Muscle of leg (tissue), 11 donors: Measurements from ENCODE around the gene PPP1R12C. TPM values are rescaled to one million over a fixed set of nuclear protein-coding genes. Genes with fewer than 3 reads are reported as not detected.
"Not testable (repeated sequence)": the region's sequence is repeated elsewhere in the genome, so short reads cannot be mapped to it uniquely, and the experiment has no call there.

Source experiments
- DNase-seq: peaks from one replicate; pipeline ENCODE4 v3.0.0; 2013
- H3K27ac ChIP-seq: one replicate; pipeline ENCODE4 v1.5.1; 2013; ENCODE audit warnings: mild to moderate bottlenecking, low read length, control low read depth
- H3K27me3 ChIP-seq: one replicate; pipeline ENCODE4 v1.6.1; 2013; ENCODE audit warnings: low read length; ENCODE audit not compliant: control insufficient read depth, insufficient read depth
- H3K36me3 ChIP-seq: one replicate; pipeline ENCODE4 v1.6.1; 2013; ENCODE audit warnings: low read length; ENCODE audit not compliant: control insufficient read depth, insufficient read depth
- H3K4me1 ChIP-seq: one replicate; pipeline ENCODE4 v1.6.1; 2013; ENCODE audit warnings: low read length; ENCODE audit not compliant: control insufficient read depth, insufficient read depth
- H3K4me3 ChIP-seq: one replicate; pipeline ENCODE4 v1.5.1; 2013; ENCODE audit warnings: low read length, control low read depth
- H3K9me3 ChIP-seq: replicated peaks from 2 replicates; pipeline ENCODE4 v1.6.1; 2013; ENCODE audit warnings: low read depth, low read length; ENCODE audit not compliant: control insufficient read depth
- WGBS: methylation state at CpG from one replicate; pipeline ENCODE4 v1.1.5; 2013; ENCODE audit warnings: missing lambda C conversion rate; ENCODE audit not compliant: insufficient coverage; 5-methylcytosine and 5-hydroxymethylcytosine counted together
- polyA plus RNA-seq, 8 donors: library from polyadenylated mRNA; unstranded; fragments of 120-200 nt; gene quantifications; one replicate each; pipeline versions ENCODE4 v1.2.1 to v1.2.3, GENCODE V29; 2013; ENCODE audit warnings: inconsistent platforms in 1 of 8, low replicate concordance in 1 of 8; ENCODE audit not compliant: insufficient read length in 8 of 8, insufficient read depth in 1 of 8
- total RNA-seq: library from RNA; stranded (reverse); fragments of 120-200 nt; gene quantifications from one replicate; pipeline ENCODE4 v1.2.4, GENCODE V29; 2013

Gene PPP1R12C
- total and polyA plus RNA-seq, 9 donors = 59.4 to 106 (median 90.2) TPM

GRCh38 chr19:55071913-55072312, 45.5 kb downstream of the PPP1R12C start:
- Histone ChIP-seq H3K27ac (no peak overlapping the region), H3K27me3 (peaks cover 52% of the 10 kb centered on the region), H3K9me3 (peaks cover 2% of the 10 kb centered on the region), H3K4me3 (no peak overlapping the region), H3K4me1 (peaks cover 18% of the 10 kb centered on the region), H3K36me3 (no peaks in the 10 kb centered on the region)
- 25% methylated on average over 4 of the region's 8 CpGs for WGBS
- no peak for DNase-seq

DNA sequence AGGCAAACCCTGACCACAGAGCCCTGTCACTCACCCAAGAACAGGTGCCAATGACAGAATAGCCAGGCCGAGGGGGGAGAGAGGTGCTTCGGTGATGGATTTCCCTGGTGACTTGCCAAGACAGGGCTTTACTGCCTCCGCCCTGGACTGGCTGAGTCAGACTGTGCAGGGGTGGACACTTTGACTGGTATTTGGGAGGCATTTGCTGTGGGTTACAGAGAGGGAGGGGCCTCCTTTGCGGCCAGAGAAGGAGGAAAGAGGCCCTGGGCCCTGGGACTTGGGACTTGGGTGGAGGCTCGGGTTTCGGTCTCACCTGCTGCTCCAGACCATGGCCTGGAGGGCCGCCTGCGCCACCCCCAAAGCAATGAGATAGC, 46.3 kb downstream of the PPP1R12C start:
- H3K4me3 ChIP-seq = no peak overlapping the region
- 27% methylated on average over 7 of the region's 8 CpGs for WGBS
- H3K27me3 ChIP-seq = peaks cover 48% of the 10 kb centered on the region
- no peaks in the 10 kb centered on the region for H3K36me3 ChIP-seq
- peak overlapping the region; percentile 20 for H3K27ac ChIP-seq
- DNase-seq = peak; percentile 74
- peaks cover 2% of the 10 kb centered on the region for H3K9me3 ChIP-seq
- H3K4me1 ChIP-seq = peaks cover 18% of the 10 kb centered on the region

DNA sequence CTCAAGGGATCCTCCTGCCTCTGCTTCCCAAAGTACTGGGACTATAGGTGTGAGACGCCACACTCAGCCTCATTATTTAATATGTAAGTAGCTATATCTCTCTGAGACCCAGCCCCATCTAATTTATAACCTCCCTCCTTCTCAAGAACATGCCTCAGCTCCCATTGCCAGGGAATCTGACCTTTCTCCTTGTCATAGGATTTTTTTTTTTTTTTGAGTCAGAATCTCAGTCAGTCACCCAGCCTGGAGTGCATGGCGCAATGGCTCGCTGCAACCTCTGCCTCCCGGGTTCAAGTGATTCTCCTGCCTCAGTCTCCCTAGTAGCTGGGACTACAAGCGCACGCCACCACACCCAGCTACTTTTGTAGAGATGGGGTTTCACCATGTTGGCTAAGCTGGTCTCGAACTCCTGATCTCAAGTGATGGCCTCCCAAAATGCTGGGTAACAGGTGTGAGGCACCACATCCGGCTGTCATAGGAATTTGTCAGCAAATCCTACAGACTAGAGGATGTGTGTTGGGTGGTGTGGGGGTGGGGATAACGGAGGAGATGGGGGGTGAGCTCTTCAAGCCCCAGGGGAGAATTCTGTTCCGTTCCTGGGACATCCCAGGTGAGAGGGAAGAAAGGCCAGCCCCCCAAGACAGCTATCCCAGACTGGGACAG, 46.8 kb downstream of the PPP1R12C start:
- H3K4me3 ChIP-seq = no peak overlapping the region
- peaks cover 18% of the 10 kb centered on the region for H3K4me1 ChIP-seq
- no peak for DNase-seq
- 85% methylated on average over 6 of the region's 10 CpGs for WGBS
- H3K27me3 ChIP-seq = peaks cover 48% of the 10 kb centered on the region
- H3K36me3 ChIP-seq = no peaks in the 10 kb centered on the region
- H3K27ac ChIP-seq = no peak overlapping the region
- H3K9me3 ChIP-seq = peaks cover 2% of the 10 kb centered on the region

DNA sequence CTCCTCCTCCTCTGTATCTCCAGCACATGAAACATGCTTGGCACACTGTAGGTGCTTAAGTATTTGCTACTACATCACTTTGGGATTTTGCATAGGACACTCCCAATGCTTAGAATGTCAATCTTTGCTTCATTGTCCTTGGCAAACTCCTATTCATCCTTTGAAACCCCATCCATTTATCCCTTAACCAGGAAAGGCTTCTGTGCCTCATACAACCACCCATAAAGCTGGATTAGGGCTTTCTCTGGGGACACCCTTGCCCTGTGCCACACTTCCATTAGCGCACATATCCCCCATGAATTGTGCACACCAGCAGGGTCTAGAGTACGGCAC, 47.6 kb downstream of the PPP1R12C start:
- no CpG with 5 or more reads among the region's 2 CpGs for WGBS
- Histone ChIP-seq H3K36me3 (no peaks in the 10 kb centered on the region), H3K27ac (no peak overlapping the region), H3K9me3 (peaks cover 2% of the 10 kb centered on the region), H3K27me3 (peaks cover 48% of the 10 kb centered on the region), H3K4me1 (peaks cover 18% of the 10 kb centered on the region), H3K4me3 (no peak overlapping the region)
- DNase-seq = no peak

- no peaks in the 10 kb centered on the region for H3K36me3 ChIP-seq
- peaks cover 18% of the 10 kb centered on the region for H3K4me1 ChIP-seq
- H3K27me3 ChIP-seq = peaks cover 47% of the 10 kb centered on the region
- H3K4me3 ChIP-seq = peak overlapping the region; percentile 8
- DNase-seq = no peak
- WGBS = 6% methylated on average over 26 of the region's 30 CpGs
- peaks cover 2% of the 10 kb centered on the region for H3K9me3 ChIP-seq
- H3K27ac ChIP-seq = no peak overlapping the region
Measured at GRCh38 chr19:55068950-55069864, 48.2 kb downstream of the PPP1R12C start.

- no peak for DNase-seq
- Histone ChIP-seq H3K9me3 (peaks cover 2% of the 10 kb centered on the region), H3K27ac (no peak overlapping the region), H3K27me3 (peaks cover 46% of the 10 kb centered on the region), H3K36me3 (no peaks in the 10 kb centered on the region), H3K4me1 (peaks cover 18% of the 10 kb centered on the region), H3K4me3 (no peak overlapping the region)
- 0% methylated on average over 1 of the region's 3 CpGs for WGBS
Measured at GRCh38 chr19:55067869-55068268, 49.6 kb downstream of the PPP1R12C start.

DNA sequence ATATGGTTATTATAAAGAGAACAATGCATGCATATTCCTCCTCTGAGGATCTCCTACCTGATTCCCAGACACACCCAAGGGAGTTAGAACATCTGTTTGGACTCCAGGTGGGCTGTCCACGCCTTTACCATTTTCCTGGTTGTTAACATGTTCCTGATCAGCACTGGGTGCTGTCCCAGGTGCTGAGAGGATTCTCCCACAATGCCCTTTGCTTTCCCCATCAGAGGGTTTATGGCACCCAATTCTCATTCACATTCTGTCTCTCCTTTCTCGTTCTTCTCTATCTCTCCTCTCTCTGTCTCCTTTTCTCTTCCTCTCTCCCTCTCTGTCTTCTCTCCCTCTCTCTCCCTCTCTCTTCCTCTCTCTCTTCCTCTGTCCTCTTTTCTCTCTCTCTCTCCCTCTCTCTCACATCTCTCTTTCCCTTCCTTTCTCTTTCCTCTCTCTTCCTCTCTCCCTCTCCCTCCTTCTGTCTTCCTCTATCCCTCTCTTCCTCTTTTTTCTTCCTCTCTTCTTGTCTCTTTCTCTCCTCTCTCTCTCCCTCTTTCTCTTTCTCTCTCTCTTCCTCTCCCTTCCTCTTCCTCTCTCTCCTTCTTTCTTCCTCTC, 51.2 kb downstream of the PPP1R12C start:
- peaks cover 2% of the 10 kb centered on the region for H3K9me3 ChIP-seq
- DNase-seq = no peak
- H3K4me1 ChIP-seq = peaks cover 16% of the 10 kb centered on the region
- H3K36me3 ChIP-seq = no peaks in the 10 kb centered on the region
- peaks cover 42% of the 10 kb centered on the region for H3K27me3 ChIP-seq
- WGBS = 14% methylated on average over 2 of the region's 2 CpGs
- H3K27ac ChIP-seq = no peak overlapping the region
- no peak overlapping the region for H3K4me3 ChIP-seq

DNA sequence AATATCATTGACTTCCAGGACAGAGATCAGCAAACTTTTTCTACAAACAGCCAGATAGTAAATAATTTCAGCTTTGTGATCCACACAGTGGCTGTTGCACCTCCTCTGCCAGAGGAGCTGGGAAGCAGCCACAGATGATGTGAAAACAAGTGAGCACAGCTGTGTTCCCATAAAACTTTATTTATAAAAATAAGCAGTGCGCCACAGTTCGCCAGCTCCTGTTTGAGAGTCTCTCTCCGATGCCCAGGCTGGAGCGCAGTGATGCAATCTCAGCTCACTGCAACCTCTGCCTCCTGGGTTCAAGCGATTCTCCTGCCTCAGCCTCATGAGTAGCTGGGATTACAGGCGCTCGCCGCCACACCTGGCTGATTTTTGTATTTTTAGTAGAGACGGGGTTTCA, 51.9 kb downstream of the PPP1R12C start:
- H3K9me3 ChIP-seq, H3K4me3 ChIP-seq, DNase-seq, H3K27ac ChIP-seq, H3K36me3 ChIP-seq: not testable (repeated sequence)
- H3K27me3 ChIP-seq = peaks cover 37% of the 10 kb centered on the region
- WGBS = 91% methylated on average over 9 of the region's 9 CpGs
- peaks cover 13% of the 10 kb centered on the region for H3K4me1 ChIP-seq

- Histone ChIP-seq H3K4me3 (peak overlapping the region; percentile 57), H3K27ac (no peak overlapping the region), H3K4me1 (peaks cover 5% of the 10 kb centered on the region), H3K27me3 (peaks cover 19% of the 10 kb centered on the region), H3K36me3 (peaks cover 7% of the 10 kb centered on the region), H3K9me3 (no peaks in the 10 kb centered on the region)
- WGBS = 100% methylated on average over 1 of the region's 3 CpGs
- DNase-seq = no peak
Measured at GRCh38 chr19:55063492-55063843, 54.0 kb downstream of the PPP1R12C start.

DNA sequence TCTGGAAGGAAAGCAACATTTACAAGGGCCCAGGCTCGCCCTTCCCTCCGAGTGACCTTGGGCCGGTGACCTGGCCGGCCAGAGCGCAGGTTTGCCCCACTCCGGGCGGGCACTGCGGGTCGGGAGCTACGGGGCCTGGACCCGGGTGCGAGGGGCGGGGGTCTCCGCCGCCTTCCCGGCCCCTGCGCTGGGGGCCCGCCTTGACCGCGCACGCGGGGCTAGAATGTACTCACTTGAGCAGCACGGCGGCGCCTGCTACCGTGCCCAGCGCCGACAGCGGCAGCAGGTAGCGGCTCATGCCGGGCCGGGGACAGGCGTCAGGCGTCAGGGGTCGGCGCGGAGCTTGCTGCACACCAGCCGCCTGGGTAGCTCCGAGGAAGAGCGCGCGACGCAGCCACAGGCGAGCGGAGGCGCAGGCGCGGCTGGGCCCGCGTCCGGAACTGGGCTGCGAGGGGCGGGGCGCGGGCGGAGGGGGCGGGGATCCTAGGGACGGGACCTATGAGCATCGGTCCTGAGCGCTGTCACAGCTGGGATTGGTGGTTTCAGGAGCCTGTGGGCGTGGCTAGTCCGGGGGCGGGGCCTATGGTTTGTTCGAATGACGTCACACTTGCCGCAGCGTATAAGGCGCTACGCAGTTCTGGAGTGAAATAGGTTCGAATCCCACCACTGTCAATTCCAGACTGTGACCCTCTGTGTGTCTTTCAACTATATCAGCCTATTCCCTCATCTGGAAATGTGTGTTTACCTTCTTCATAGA, 54.5 kb downstream of the PPP1R12C start, which contains the start of gene RDH13:
RDH13 (minus strand) TSS at position 414 of the 757 bp plus-strand sequence; CDS start at position 298, 116 bp downstream.
- Histone ChIP-seq H3K27ac (no peak within 1 kb of the TSS), H3K4me3 (peak within 1 kb of the TSS; percentile 57)
- peak; percentile 96 for DNase-seq

More for the DNA sequence above, 54.5 kb downstream of the PPP1R12C start, which contains the start of gene RDH13:
- H3K27me3 ChIP-seq = peaks cover 17% of the 10 kb centered on the region
- peaks cover 10% of the 10 kb centered on the region for H3K36me3 ChIP-seq
- H3K9me3 ChIP-seq = no peaks in the 10 kb centered on the region
- under 1% methylated on average over 62 of the region's 70 CpGs for WGBS
- peaks cover 5% of the 10 kb centered on the region for H3K4me1 ChIP-seq
